HEK293T (cell line): ENCODE results near the gene CHRNE.

Experiments
- CTCF ChIA-PET: fragments of 350-600 bp; formaldehyde crosslinking; extraction: SDS; loops from one replicate; lab custom pipeline; 2021; ENCODE audit warnings: antibody characterized with exemption, inconsistent platforms; lab: Yijun Ruan, JAX
- POLR2A ChIA-PET: fragments of 350-600 bp; formaldehyde crosslinking; extraction: SDS; loops from one replicate; lab custom pipeline; 2020; ENCODE audit warnings: antibody characterized with exemption, inconsistent platforms; lab: Yijun Ruan, JAX
- DNase-seq: peaks from one replicate; pipeline ENCODE4 v3.0.0; 2012; ENCODE audit warnings: mixed read lengths; ENCODE audit errors: extremely low spot score
- ARNT ChIP-seq: fragments of 450-650 bp; IDR thresholded peaks from 2 replicates; pipeline ENCODE4 v1.6.1; 2017; ENCODE audit warnings: mild to moderate bottlenecking
- BHLHE40 ChIP-seq: fragments of 450-650 bp; IDR thresholded peaks from 2 replicates; pipeline ENCODE4 v1.6.1; 2016; ENCODE audit warnings: mild to moderate bottlenecking, moderate library complexity, borderline replicate concordance
- CTBP1 ChIP-seq: fragments of 450-650 bp; IDR thresholded peaks from 2 replicates; pipeline ENCODE4 v1.6.1; 2016; ENCODE audit warnings: borderline replicate concordance
- ELF4 ChIP-seq: fragments of 450-650 bp; IDR thresholded peaks from 2 replicates; pipeline ENCODE4 v1.6.1; 2017; ENCODE audit warnings: antibody characterized with exemption
- FOXA1 ChIP-seq: fragments of 450-650 bp; IDR thresholded peaks from 2 replicates; pipeline ENCODE4 v1.6.1; 2016; ENCODE audit warnings: mild to moderate bottlenecking
- FOXK2 ChIP-seq: fragments of 450-650 bp; IDR thresholded peaks from 2 replicates; pipeline ENCODE4 v1.6.1; 2016; ENCODE audit warnings: mild to moderate bottlenecking
- FOXM1 ChIP-seq: fragments of 450-650 bp; IDR thresholded peaks from 2 replicates; pipeline ENCODE4 v1.6.1; 2017; ENCODE audit warnings: mild to moderate bottlenecking, borderline replicate concordance
- HDGF ChIP-seq: fragments of 450-650 bp; IDR thresholded peaks from 2 replicates; pipeline ENCODE4 v1.6.1; 2017; ENCODE audit warnings: antibody characterized with exemption, borderline replicate concordance
- L3MBTL2 ChIP-seq: fragments of 450-650 bp; conservative IDR thresholded peaks from 2 replicates; pipeline ENCODE4 v1.6.1; 2016; ENCODE audit warnings: mild to moderate bottlenecking
- LEF1 ChIP-seq: fragments of 450-650 bp; IDR thresholded peaks from 2 replicates; pipeline ENCODE4 v1.6.1; 2017; ENCODE audit warnings: mild to moderate bottlenecking, borderline replicate concordance
- NFRKB ChIP-seq: fragments of 450-650 bp; IDR thresholded peaks from 2 replicates; pipeline ENCODE4 v1.6.1; 2016; ENCODE audit warnings: mild to moderate bottlenecking, moderate library complexity
- PKNOX1 ChIP-seq: fragments of 450-650 bp; IDR thresholded peaks from 2 replicates; pipeline ENCODE4 v1.6.1; 2016
- SP1 ChIP-seq: fragments of 450-650 bp; IDR thresholded peaks from 2 replicates; pipeline ENCODE4 v1.6.1; 2017
- SUZ12 ChIP-seq: fragments of 450-650 bp; IDR thresholded peaks from 2 replicates; pipeline ENCODE4 v1.6.1; 2016; ENCODE audit warnings: mild to moderate bottlenecking
- TARDBP ChIP-seq: fragments of 450-650 bp; IDR thresholded peaks from 2 replicates; pipeline ENCODE4 v1.6.1; 2016
- ZNF384 ChIP-seq: fragments of 450-650 bp; IDR thresholded peaks from 2 replicates; pipeline ENCODE4 v1.6.1; 2016

The CHRNE gene

DNA sequence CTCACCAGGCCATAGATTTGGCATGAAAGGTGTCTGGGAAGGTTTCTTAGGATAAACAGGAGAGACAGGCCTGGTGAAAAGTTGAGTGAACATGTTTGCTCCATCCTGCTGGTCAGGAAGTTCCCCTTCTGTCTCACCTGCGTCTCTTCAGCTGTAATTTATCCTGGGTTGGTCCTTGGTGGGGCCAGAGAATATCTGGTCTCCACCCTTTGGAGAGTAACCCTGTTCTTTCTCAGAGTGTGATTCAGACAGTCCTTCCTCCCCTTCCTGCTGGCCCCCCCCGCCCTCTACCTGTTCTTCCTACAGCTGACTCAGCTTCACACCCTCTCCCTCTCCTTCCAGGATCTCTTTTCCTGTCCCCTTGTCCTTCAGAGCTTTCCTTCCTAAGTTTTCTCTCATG, 52.7 kb downstream of the CHRNE start:
- no peak for TF ChIP-seq FOXK2
- no peak for TF ChIP-seq L3MBTL2
- TF ChIP-seq SP1 = no peak
- no peak for TF ChIP-seq LEF1
- no peak for TF ChIP-seq NFRKB
- no peak for TF ChIP-seq TARDBP
- no peak for TF ChIP-seq CTBP1
- no peak for TF ChIP-seq PKNOX1
- TF ChIP-seq ZNF384 = no peak
- TF ChIP-seq FOXM1 = no peak
- TF ChIP-seq ARNT = no peak
- TF ChIP-seq BHLHE40 = no peak
- no peak for TF ChIP-seq ELF4
- TF ChIP-seq SUZ12 = no peak
- TF ChIP-seq FOXA1 = no peak
- no peak for TF ChIP-seq HDGF
- DNase-seq = no peak
- ChIA-PET POLR2A (no interaction called here), CTCF (interaction anchor here (0.6 kb wide), 1 partner anchor 50 kb away, joined by 7 read pairs; no protein-coding TSS in a partner anchor)

- TF ChIP-seq TARDBP (no peak), ELF4 (no peak), NFRKB (no peak), BHLHE40 (no peak), FOXA1 (no peak), SUZ12 (no peak), PKNOX1 (no peak), L3MBTL2 (no peak), FOXM1 (no peak), ZNF384 (no peak), HDGF (no peak), FOXK2 (no peak)
- no peak for DNase-seq
- POLR2A ChIA-PET = no interaction called here
- CTCF ChIA-PET = no interaction called here
These were observed 53.8 kb downstream of the CHRNE start for GRCh38 chr17:4849011-4849536.
